ENCODE results near the gene SYTL3.

Gene SYTL3

GRCh38 chr6:158801655-158802294, 151.9 kb downstream of the SYTL3 start:
- Mint-ChIP-seq H3K4me1 (peaks cover 62% of the 10 kb centered on the region), H3K27me3 (ENCODE audit: low read depth) (no peaks in the 10 kb centered on the region), H3K27ac (peak overlapping the region; percentile 9 to 28 (median 13)), H3K4me3 (no peak overlapping the region), H3K36me3 (ENCODE audit: low read depth) (peaks cover 3% of the 10 kb centered on the region), H3K9me3 (no peaks in the 10 kb centered on the region)
- no peak for TF ChIP-seq CTCF (IDR thresholded peaks at IDR 0.05; ENCODE audit: unreplicated experiment in 3 of 3)

DNA sequence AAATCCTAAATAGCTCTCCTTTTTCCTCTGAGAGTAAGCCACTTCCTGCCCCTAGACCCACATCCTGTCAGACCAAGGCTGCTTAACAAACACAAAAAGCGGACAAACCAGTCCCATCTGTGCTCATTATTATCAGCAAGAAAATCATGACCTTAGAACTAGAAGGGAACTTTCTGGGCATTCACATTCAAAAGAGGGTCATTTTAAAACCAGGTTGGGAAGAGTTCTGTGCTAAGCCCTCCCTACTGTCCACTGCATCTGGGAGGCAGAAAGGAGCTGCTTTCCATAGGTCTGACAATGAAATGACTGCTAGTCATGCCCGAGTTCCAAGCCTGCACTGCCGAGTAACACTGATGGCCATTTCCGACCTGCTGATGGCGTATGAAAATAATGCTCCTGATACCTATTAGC, 153.9 kb downstream of the SYTL3 start:
- no peak for TF ChIP-seq CTCF (IDR thresholded peaks at IDR 0.05; ENCODE audit: unreplicated experiment in 3 of 3)
- H3K27ac Mint-ChIP-seq, result peak overlapping the region; percentile 41 to 61 (median 54)
- no peak overlapping the region for H3K4me3 Mint-ChIP-seq
- peaks cover 7% of the 10 kb centered on the region for H3K36me3 Mint-ChIP-seq (ENCODE audit: low read depth)
- H3K9me3 Mint-ChIP-seq, result no peaks in the 10 kb centered on the region
- no peaks in the 10 kb centered on the region for H3K27me3 Mint-ChIP-seq (ENCODE audit: low read depth)
- peaks cover 57% of the 10 kb centered on the region for H3K4me1 Mint-ChIP-seq

- Mint-ChIP-seq H3K4me1 (peaks cover 57% of the 10 kb centered on the region), H3K9me3 (no peaks in the 10 kb centered on the region), H3K27ac (peak overlapping the region; percentile 41 to 61 (median 54)), H3K4me3 (no peak overlapping the region), H3K27me3 (ENCODE audit: low read depth) (no peaks in the 10 kb centered on the region), H3K36me3 (ENCODE audit: low read depth) (peaks cover 7% of the 10 kb centered on the region)
- TF ChIP-seq CTCF (IDR thresholded peaks at IDR 0.05; ENCODE audit: unreplicated experiment in 3 of 3), result no peak
Measured at GRCh38 chr6:158804207-158804606, 154.4 kb downstream of the SYTL3 start.

GRCh38 chr6:158805698-158806377, 156.0 kb downstream of the SYTL3 start:
- H3K4me3 Mint-ChIP-seq, result no peak overlapping the region
- H3K27ac Mint-ChIP-seq, result peak overlapping the region in 2 of 3 experiments; percentile 24 to 32
- no peaks in the 10 kb centered on the region for H3K9me3 Mint-ChIP-seq
- H3K4me1 Mint-ChIP-seq, result peaks cover 60% of the 10 kb centered on the region
- no peaks in the 10 kb centered on the region for H3K27me3 Mint-ChIP-seq (ENCODE audit: low read depth)
- TF ChIP-seq CTCF (IDR thresholded peaks at IDR 0.05; ENCODE audit: unreplicated experiment in 3 of 3), result no peak
- peaks cover 11% of the 10 kb centered on the region for H3K36me3 Mint-ChIP-seq (ENCODE audit: low read depth)

DNA sequence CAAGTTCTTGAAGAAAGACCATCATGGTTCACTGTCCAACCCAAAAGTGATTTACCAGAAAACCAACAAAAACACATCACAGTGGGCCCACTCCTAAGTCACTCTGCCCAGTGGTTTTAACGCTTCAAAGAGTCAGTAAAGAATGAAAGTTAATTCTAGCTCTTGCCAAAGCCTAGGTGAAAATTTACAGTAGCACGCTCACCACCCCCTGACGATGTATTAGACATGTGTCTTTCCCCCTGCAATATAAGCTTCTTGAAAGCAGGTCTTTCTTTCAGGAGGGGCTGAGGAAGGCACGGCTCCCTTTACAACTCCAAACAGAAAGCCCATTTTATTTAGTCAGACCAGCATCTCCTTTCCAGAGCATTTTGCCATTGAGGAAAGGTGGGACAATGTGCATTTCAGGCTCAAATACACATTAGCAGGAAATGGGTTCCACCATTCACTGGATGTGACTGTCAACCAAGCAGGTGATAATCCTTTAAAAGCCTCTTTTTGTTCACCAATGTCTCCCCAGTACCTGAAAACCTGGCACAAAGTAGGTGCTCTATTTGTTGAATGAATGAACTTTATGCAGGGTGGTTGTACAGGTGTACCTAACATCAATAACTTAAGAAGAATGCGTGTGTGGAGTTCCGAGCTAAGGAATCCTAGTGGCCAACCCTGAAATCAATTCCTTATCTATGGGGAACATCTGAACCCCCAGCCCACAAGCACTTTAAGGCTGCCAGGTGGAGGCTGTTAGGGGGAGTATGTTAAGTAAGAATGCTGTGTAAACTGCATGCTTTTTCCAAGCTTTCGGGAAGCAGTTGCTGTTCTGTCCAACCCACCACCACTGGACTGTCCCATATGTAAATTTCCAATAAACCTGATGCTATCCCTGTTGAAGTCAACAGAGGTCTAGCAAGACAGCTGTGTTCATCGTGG, 157.9 kb downstream of the SYTL3 start:
- Mint-ChIP-seq H3K9me3 (no peaks in the 10 kb centered on the region), H3K27ac (peak overlapping the region; percentile 16 to 75 (median 40)), H3K36me3 (ENCODE audit: low read depth) (peaks cover 14% of the 10 kb centered on the region), H3K27me3 (ENCODE audit: low read depth) (no peaks in the 10 kb centered on the region), H3K4me3 (no peak overlapping the region), H3K4me1 (peaks cover 53% of the 10 kb centered on the region)
- TF ChIP-seq CTCF (IDR thresholded peaks at IDR 0.05; ENCODE audit: unreplicated experiment in 3 of 3), result no peak
